HAP-1 (cell line): ENCODE results near the gene EPAS1.

ENCODE experiments used
- DNase-seq, 2 experiments: peaks; one replicate each; pipeline ENCODE4 v3.0.0-alpha.2; 2016 to 2020; ENCODE audit warnings: low spot score in 2 of 2
- H3K27me3 ChIP-seq: fragments of 250-450 bp; sonication (Bioruptor Pico); 2 replicates; pipeline ENCODE4 v1.5.1; 2020; ENCODE audit warnings: low read depth, mild to moderate bottlenecking, moderate library complexity
- H3K36me3 ChIP-seq: fragments of 250-450 bp; sonication (Bioruptor Pico); replicated peaks from 2 replicates; pipeline ENCODE4 v1.5.1; 2020; ENCODE audit warnings: mild to moderate bottlenecking
- H3K4me1 ChIP-seq: fragments of 250-450 bp; sonication (Bioruptor Pico); 2 replicates; pipeline ENCODE4 v1.5.1; 2020; ENCODE audit warnings: mild to moderate bottlenecking
- H3K4me3 ChIP-seq: fragments of 250-450 bp; sonication (Bioruptor Pico); 2 replicates; pipeline ENCODE4 v1.5.1; 2020; ENCODE audit warnings: mild to moderate bottlenecking, moderate library complexity
- H3K9me3 ChIP-seq: fragments of 250-450 bp; sonication (Bioruptor Pico); 2 replicates; pipeline ENCODE4 v1.5.1; 2020; ENCODE audit warnings: mild to moderate bottlenecking, moderate library complexity
- in situ Hi-C: fragments of 300-500 bp; cut with MboI; formaldehyde crosslinking; loops from 3 replicates; pipeline ENCODE4 v1.14.3; 2020; ENCODE audit warnings: low sequenced_read_pairs, inconsistent platforms, mixed read lengths

Gene EPAS1

GRCh38 chr2:46311651-46312223, 14.5 kb downstream of the EPAS1 start:
- Histone ChIP-seq H3K4me1 (no peaks in the 10 kb centered on the region), H3K4me3 (no peak overlapping the region), H3K27me3 (no peaks in the 10 kb centered on the region; the same call in none of the 2 replicates), H3K36me3 (no peaks in the 10 kb centered on the region), H3K9me3 (no peaks in the 10 kb centered on the region)
- DNase-seq: no peak
- in situ Hi-C loops: no loop called here

GRCh38 chr2:46313063-46313462, 15.9 kb downstream of the EPAS1 start:
- no peaks in the 10 kb centered on the region for H3K4me1 ChIP-seq
- DNase-seq: no peak
- H3K27me3 ChIP-seq: no peaks in the 10 kb centered on the region; the same call in 1 of the 2 replicates
- no peaks in the 10 kb centered on the region for H3K9me3 ChIP-seq
- no peak overlapping the region for H3K4me3 ChIP-seq
- no peaks in the 10 kb centered on the region for H3K36me3 ChIP-seq
- in situ Hi-C loops: no loop called here

- in situ Hi-C loops: no loop called here
- Histone ChIP-seq H3K4me3 (no peak overlapping the region), H3K27me3 (peaks cover 6% of the 10 kb centered on the region), H3K36me3 (no peaks in the 10 kb centered on the region), H3K9me3 (no peaks in the 10 kb centered on the region), H3K4me1 (no peaks in the 10 kb centered on the region)
- DNase-seq: no peak
These were observed 17.0 kb downstream of the EPAS1 start for GRCh38 chr2:46314065-46314835.

- in situ Hi-C loops: no loop called here
These were observed 18.1 kb downstream of the EPAS1 start for GRCh38 chr2:46315103-46315890.

GRCh38 chr2:46317094-46317486, 19.9 kb downstream of the EPAS1 start:
- Histone ChIP-seq H3K4me3 (no peak overlapping the region), H3K9me3 (no peaks in the 10 kb centered on the region), H3K4me1 (peaks cover 4% of the 10 kb centered on the region), H3K36me3 (no peaks in the 10 kb centered on the region), H3K27me3 (peaks cover 18% of the 10 kb centered on the region)
- no peak for DNase-seq
- in situ Hi-C loops: no loop called here

More at GRCh38 chr2:46315103-46315890, 18.1 kb downstream of the EPAS1 start:
- Histone ChIP-seq H3K27me3 (peaks cover 17% of the 10 kb centered on the region), H3K4me1 (no peaks in the 10 kb centered on the region), H3K9me3 (no peaks in the 10 kb centered on the region), H3K36me3 (no peaks in the 10 kb centered on the region), H3K4me3 (no peak overlapping the region)
- no peak for DNase-seq

- Histone ChIP-seq H3K9me3 (no peaks in the 10 kb centered on the region), H3K4me3 (no peak overlapping the region), H3K27me3 (peaks cover 18% of the 10 kb centered on the region), H3K36me3 (no peaks in the 10 kb centered on the region), H3K4me1 (peaks cover 4% of the 10 kb centered on the region)
- no peak for DNase-seq
- in situ Hi-C loops: no loop called here
These were observed 21.6 kb downstream of the EPAS1 start for GRCh38 chr2:46318579-46319460.

GRCh38 chr2:46319711-46320110, 22.5 kb downstream of the EPAS1 start:
- no peaks in the 10 kb centered on the region for H3K9me3 ChIP-seq
- in situ Hi-C loops: no loop called here
- peaks cover 4% of the 10 kb centered on the region for H3K4me1 ChIP-seq
- DNase-seq: no peak
- peaks cover 19% of the 10 kb centered on the region for H3K27me3 ChIP-seq
- no peak overlapping the region for H3K4me3 ChIP-seq
- H3K36me3 ChIP-seq: no peaks in the 10 kb centered on the region

GRCh38 chr2:46320141-46320567, 22.9 kb downstream of the EPAS1 start:
- Histone ChIP-seq H3K4me3 (no peak overlapping the region), H3K27me3 (peaks cover 21% of the 10 kb centered on the region), H3K36me3 (no peaks in the 10 kb centered on the region), H3K9me3 (no peaks in the 10 kb centered on the region), H3K4me1 (peaks cover 4% of the 10 kb centered on the region)
- in situ Hi-C loops: no loop called here
- no peak for DNase-seq

- H3K27me3 ChIP-seq: peaks cover 20% of the 10 kb centered on the region
- peaks cover 4% of the 10 kb centered on the region for H3K4me1 ChIP-seq
- no peak for DNase-seq
- no peaks in the 10 kb centered on the region for H3K36me3 ChIP-seq
- H3K4me3 ChIP-seq: no peak overlapping the region
- no peaks in the 10 kb centered on the region for H3K9me3 ChIP-seq
- in situ Hi-C loops: no loop called here
These were observed 26.5 kb downstream of the EPAS1 start for GRCh38 chr2:46323730-46324129.

GRCh38 chr2:46325182-46325928, 28.1 kb downstream of the EPAS1 start:
- Histone ChIP-seq H3K4me1 (peaks cover 4% of the 10 kb centered on the region), H3K4me3 (no peak overlapping the region), H3K36me3 (no peaks in the 10 kb centered on the region), H3K9me3 (no peaks in the 10 kb centered on the region), H3K27me3 (peaks cover 4% of the 10 kb centered on the region; the same call in 1 of the 2 replicates)
- no peak for DNase-seq
- in situ Hi-C loops: no loop called here

- no peaks in the 10 kb centered on the region for H3K36me3 ChIP-seq
- no peak overlapping the region for H3K4me3 ChIP-seq
- no peak for DNase-seq
- H3K4me1 ChIP-seq: 0 out of 2 replicates have a peak, but pooled peaks cover 1% of the 10 kb centered on the region
- peaks cover 3% of the 10 kb centered on the region; the same call in 1 of the 2 replicates for H3K27me3 ChIP-seq
- in situ Hi-C loops: no loop called here
- no peaks in the 10 kb centered on the region for H3K9me3 ChIP-seq
These were observed 29.2 kb downstream of the EPAS1 start for GRCh38 chr2:46326231-46326980.

- no peaks in the 10 kb centered on the region for H3K36me3 ChIP-seq
- DNase-seq: no peak
- peaks cover 3% of the 10 kb centered on the region; the same call in 1 of the 2 replicates for H3K27me3 ChIP-seq
- H3K4me1 ChIP-seq: 0 out of 2 replicates have a peak, but pooled peaks cover 3% of the 10 kb centered on the region
- no peaks in the 10 kb centered on the region for H3K9me3 ChIP-seq
- H3K4me3 ChIP-seq: no peak overlapping the region
- in situ Hi-C loops: no loop called here
These were observed 30.4 kb downstream of the EPAS1 start for GRCh38 chr2:46327627-46328026.
